ENCODE data around the gene DIP2A.

Gene DIP2A

GRCh38 chr21:46596201-46596600 is 137.5 kb downstream of the DIP2A start:
- DNase-seq (ENCODE audit: low read depth), result no peak

- DNase-seq (ENCODE audit: low read depth), result no peak
These were observed 138.3 kb downstream of the DIP2A start for GRCh38 chr21:46597031-46597430.

- no peak for DNase-seq (ENCODE audit: low read depth)
These were observed 139.2 kb downstream of the DIP2A start for GRCh38 chr21:46597896-46598343.

- no peak for DNase-seq (ENCODE audit: low read depth)
These were observed 140.2 kb downstream of the DIP2A start for GRCh38 chr21:46598581-46599572.

DNA sequence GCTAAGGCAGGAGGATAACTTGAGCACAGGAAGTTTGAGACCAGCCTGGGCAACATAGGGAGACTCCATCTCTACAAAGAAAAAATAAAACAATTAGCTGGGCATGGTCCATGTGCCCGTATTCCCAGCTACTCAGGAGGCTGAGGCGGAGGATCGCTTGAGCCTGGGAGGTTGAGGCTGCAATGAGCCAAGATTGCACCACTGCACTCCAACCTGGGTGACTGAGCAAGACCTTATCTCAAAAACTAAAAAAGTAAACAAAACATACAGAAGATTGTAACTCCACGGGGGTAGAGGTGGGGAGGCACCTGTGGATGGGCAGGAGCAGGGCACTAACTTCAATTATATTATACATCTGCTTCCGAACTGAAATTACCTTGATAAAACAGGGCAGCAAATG is 141.6 kb downstream of the DIP2A start:
- no peak for DNase-seq (ENCODE audit: low read depth)

- DNase-seq (ENCODE audit: low read depth), result no peak
These were observed 142.3 kb downstream of the DIP2A start for GRCh38 chr21:46600978-46601377.

DNA sequence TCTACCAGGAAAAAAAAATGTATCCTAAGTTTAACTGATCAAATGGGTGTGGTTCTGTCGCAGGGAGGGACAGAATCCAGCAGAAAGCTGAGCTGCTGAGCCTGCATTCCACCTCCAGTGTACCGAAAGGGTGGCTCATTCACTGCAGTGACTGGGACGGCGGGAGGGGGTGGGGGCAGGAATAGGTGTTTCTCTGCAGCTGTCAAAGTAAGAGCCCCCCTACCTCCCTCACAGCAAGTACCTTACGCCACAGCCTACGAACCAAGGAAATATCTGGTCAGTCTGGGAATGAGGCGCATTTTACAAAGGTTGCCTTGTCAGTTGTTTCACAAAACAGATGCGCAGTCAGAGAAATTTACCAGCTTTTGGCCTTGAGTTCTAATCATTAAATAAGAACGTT is 144.5 kb downstream of the DIP2A start:
- DNase-seq (ENCODE audit: low read depth), result no peak

GRCh38 chr21:46604329-46604974 is 145.8 kb downstream of the DIP2A start:
- DNase-seq (ENCODE audit: low read depth), result no peak

DNA sequence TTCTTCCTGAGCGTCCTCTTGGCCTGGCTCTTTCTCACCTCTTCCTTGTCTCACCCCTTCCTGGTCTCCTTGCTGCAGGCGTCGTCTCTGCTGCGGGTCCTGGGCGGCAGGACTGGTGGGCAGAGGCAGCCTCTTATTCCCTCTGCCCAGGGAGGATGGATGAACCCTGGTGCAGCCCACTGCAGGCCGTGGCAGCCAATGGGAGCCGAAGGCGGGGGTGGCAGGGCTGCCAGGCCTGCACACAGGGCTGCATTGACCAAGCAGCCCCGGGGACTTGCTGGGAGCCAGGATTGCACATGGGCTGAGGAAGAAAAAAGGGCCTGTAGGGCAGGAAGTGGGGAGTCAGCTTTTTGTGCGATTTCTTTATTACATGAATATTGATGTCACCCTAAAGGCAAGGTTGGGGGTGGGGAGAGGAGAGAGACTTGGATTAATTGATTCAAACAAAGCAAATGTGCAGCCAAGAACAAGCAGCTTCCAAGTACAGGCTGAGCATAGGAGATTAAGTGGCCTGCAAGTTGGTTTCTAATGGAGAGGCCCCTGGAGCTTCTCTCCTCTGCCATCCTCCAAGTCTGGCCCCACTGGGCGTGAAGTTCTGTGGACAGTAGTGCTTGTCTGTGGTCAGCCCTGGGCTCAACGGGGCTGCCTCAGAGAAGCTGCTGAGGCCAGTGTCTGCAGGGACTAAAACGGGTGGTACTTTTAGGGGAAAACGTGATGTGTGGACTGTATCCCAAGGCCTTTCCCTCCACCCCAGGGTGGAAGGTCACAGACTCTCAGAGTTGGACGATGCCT is 146.5 kb downstream of the DIP2A start, which contains the start of gene S100B:
TSS of gene S100B (minus strand) at position 108 of the 792 bp plus-strand sequence. CDS start 2,667 bp downstream, outside the sequence.
- no peak for DNase-seq (ENCODE audit: low read depth)

DNA sequence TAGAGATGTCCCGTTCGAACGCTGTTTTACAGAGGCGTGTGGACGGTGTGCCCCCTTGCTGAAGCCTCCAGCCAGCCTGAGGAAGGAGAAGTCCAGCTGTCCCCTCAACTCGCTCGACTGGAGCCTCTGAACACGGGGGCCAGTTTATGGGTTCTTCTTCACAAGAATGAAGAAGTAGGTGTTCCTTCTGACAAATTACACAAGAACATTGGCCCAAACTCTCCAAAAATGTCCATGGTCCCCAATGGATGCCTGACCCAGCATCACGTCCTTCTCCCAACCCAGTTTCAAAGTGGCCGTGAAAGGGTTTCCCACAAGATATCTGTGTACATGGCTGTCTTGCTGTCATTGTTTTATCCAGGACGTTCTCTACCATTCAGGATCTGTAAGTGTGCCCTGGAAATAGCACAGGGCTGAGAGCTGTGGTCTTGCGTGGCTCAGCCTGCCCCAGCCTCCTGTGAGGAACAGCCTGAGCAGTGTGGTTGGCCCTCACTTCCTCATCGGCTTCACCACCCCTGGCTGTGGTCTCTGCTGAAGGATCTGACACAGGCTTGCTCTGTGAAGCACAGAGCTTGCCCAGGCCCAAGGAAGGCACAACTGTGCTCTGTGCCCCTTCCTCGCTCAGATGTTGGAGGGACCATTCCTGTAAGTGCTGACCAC is 147.2 kb downstream of the DIP2A start:
- DNase-seq (ENCODE audit: low read depth), result peak; percentile 28

- DNase-seq (ENCODE audit: low read depth), result no peak
These were observed 147.7 kb downstream of the DIP2A start for GRCh38 chr21:46606427-46606813.

DNA sequence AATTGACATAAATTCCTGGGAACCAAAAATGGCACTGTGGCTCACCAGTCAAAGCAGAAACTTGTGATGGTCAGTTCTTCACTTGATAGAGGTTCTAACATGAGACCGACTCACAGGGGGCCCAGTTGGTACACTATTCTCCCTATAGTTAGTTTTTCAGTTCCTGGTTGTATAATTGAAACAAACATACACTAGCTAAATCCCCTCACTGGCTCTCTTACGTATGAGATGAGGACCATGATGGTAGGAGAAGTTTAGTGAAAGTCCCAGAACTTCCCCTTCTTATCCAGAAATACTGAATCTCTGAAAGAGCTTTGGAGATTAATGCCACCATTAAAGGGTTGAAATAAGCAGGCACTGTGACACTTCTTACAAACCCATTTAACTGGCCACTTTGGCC is 148.9 kb downstream of the DIP2A start:
- no peak for DNase-seq (ENCODE audit: low read depth)

- DNase-seq (ENCODE audit: low read depth), result no peak
These were observed 150.0 kb downstream of the DIP2A start for GRCh38 chr21:46608672-46609111.

DNA sequence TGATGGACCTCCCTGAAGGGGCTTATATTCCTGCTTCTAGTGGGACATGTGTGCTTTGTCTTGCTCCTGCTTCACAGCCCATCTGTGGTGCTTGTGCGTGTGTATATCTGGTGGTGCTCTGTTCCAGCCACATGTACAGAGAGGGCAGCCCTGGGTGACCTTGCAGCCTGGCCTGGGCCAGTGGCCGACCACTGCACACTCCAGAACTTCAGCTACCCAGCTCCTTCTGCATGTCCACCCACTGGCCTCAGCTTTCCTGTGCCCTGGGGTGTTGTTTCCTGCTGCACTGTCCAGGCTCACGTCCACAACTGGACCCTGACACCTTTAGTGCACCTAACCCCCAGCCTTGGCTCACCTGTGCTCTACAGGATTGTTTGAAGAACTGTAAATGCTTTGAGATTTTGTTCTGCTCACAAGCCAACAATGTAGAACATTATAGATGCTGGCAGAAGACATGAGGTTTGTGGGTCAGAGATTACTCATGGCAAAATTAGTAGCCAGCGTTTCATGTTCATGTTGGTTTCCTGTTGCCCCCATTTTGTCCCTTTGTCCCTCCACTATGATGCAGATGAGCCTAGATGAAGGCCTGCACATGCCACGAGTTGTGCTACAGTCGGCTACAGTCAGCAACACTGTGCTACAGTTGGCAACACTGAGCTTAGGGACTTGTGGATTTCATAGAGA is 151.5 kb downstream of the DIP2A start:
- DNase-seq (ENCODE audit: low read depth), result no peak

DNA sequence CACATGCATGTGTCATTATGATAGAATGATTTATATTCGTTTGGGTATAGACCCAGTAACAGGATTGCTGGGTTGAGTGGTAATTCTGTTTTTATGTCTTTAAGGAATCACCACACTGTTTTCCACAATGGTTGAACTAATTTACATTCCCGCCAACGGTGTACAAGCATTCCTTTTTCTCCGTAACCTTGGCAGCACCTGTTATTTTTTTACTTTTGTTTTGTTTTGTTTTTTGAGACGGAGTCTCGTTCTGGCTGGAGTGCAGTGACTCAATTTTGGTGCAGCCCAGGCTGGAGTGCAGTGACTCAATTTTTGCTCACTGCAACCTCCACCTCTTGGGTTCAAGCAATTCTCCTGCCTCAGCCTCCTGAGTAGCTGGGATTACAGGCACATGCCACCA is 154.7 kb downstream of the DIP2A start:
- DNase-seq (ENCODE audit: low read depth), result no peak

DNA sequence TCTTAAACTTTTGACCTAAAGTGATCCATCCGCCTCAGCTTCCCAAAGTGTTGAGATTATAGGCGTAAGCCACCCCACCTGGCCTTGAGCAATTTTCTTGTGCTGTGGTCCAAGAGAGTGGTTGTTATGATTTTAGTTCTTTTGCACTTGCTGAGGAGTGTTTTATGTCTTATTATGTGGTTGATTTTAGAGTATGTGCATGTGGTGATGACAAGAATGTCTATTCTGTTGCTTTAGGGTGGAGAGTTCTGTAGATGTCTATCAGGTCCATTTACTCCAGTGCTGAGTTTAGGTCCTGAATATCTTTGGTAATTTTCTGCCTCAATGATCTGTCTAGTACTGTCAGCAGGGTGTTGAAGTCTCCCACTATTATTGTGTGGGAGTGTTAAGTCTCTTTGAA is 157.4 kb downstream of the DIP2A start:
- DNase-seq (ENCODE audit: low read depth), result no peak

GRCh38 chr21:46616656-46617055 is 158.0 kb downstream of the DIP2A start:
- DNase-seq (ENCODE audit: low read depth), result no peak

DNA sequence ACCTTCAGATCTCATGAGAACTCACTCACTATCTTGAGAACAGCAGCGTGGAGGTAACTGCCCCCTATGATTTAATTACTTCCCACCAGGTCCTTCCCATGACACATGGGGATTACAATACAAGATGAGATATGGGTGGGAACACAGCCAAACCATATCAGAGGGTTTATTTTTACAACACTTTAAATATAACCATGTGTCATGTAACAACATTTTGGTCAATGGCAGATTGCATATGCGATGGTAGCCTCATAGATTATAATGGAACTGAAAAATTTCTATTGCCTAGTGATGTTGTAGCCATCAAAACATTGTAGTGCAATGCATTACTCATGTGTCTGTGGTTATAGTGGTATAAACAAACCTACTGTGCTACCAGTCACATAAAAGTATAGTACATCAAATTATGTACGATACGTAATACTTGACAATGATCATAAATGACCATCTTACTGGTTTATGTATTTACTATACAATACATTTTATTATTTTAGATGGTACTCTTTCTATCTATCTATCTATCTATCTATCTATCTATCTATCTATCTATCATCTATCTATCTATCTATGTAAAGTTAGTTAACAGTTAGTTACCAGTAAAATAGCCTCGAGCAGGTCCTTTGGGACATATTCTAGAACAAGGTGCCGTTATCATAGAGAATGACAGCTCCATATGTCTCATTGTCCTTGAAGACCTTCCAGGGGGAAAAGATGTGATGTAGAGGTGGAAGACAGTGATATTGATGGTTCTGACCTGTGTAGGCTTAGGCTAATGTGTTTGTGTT is 158.8 kb downstream of the DIP2A start:
- DNase-seq (ENCODE audit: low read depth), result no peak

DNA sequence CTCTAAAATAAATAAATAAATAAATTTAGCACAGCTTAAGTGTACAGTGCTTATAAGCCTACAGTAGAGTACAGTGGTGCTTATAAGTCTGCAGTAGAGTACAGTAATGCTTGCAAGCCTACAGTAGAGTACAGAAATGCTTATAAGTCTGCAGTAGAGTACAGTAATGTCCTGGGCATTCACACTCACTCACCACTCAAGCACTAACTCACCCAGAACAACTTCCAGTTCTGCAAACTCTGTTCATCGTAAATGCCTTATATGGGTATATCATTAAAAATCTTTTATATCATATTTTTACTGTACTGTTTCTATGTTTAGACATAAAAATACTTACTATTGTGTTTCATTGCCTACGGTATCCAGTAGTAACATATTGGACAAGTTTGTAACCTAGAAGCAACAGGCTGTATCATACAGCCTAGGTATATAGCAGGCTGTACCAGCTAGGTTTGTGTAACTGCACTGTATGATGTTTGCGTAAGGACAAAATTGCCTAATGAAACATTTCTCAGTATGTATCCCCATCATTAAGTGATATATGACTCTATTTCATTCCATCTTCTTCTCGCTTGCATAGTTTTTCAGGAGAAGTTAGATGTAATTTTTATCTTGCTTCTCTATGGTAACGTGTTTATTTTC is 160.2 kb downstream of the DIP2A start:
- no peak for DNase-seq (ENCODE audit: low read depth)
